ENCODE data around the gene PIH1D2.

GRCh38 chr11:112085822-112086421 is 12.1 kb upstream of the PIH1D2 start:
- TF ChIP-seq, protein P1, sequence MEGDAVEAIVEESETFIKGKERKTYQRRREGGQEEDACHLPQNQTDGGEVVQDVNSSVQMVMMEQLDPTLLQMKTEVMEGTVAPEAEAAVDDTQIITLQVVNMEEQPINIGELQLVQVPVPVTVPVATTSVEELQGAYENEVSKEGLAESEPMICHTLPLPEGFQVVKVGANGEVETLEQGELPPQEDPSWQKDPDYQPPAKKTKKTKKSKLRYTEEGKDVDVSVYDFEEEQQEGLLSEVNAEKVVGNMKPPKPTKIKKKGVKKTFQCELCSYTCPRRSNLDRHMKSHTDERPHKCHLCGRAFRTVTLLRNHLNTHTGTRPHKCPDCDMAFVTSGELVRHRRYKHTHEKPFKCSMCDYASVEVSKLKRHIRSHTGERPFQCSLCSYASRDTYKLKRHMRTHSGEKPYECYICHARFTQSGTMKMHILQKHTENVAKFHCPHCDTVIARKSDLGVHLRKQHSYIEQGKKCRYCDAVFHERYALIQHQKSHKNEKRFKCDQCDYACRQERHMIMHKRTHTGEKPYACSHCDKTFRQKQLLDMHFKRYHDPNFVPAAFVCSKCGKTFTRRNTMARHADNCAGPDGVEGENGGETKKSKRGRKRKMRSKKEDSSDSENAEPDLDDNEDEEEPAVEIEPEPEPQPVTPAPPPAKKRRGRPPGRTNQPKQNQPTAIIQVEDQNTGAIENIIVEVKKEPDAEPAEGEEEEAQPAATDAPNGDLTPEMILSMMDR (IDR thresholded peaks at IDR 0.05): no peak
- no peak for TF ChIP-seq POLR2A (IDR thresholded peaks at IDR 0.05)
